Liver (tissue), 9 donors: ENCODE data around the gene SRGAP3. TPM values are rescaled to one million over a fixed set of nuclear protein-coding genes. Genes with fewer than 3 reads are reported as not detected.

Experiments
- DNase-seq: peaks from one replicate; pipeline ENCODE4 v3.0.0-alpha.2; 2017; ENCODE audit warnings: low spot score
- H3K27ac ChIP-seq, 2 donors: one replicate each; pipeline ENCODE4 v1.7.0; 2013; ENCODE audit warnings: inconsistent platforms in 2 of 2, low read length in 2 of 2, control low read depth in 1 of 2, low read depth in 1 of 2, mild to moderate bottlenecking in 1 of 2
- H3K27me3 ChIP-seq, 4 donors: one replicate each; pipeline versions ENCODE4 v1.6.1 to v1.7.0; 2013; ENCODE audit warnings: low read length in 3 of 4, inconsistent platforms in 1 of 4, mild to moderate bottlenecking in 1 of 4, moderate library complexity in 1 of 4; ENCODE audit not compliant: control insufficient read depth in 4 of 4, insufficient read depth in 4 of 4
- H3K36me3 ChIP-seq, 4 donors: one replicate each; pipeline versions ENCODE4 v1.6.1 to v1.7.0; 2013; ENCODE audit warnings: low read length in 3 of 4, mild to moderate bottlenecking in 3 of 4, low read depth in 1 of 4, moderate library complexity in 1 of 4; ENCODE audit not compliant: control insufficient read depth in 4 of 4, insufficient read depth in 3 of 4
- H3K4me1 ChIP-seq, 4 donors: one replicate each; pipeline versions ENCODE4 v1.6.1 to v1.7.0; 2013; ENCODE audit warnings: low read length in 3 of 4, mild to moderate bottlenecking in 3 of 4, moderate library complexity in 1 of 4; ENCODE audit not compliant: control insufficient read depth in 4 of 4, insufficient read depth in 4 of 4
- H3K4me3 ChIP-seq, 3 donors: one replicate each; pipeline versions ENCODE4 v1.6.1 to v1.7.0; 2013; ENCODE audit warnings: low read length in 3 of 3, control low read depth in 1 of 3, low read depth in 1 of 3, mild to moderate bottlenecking in 1 of 3
- H3K9ac ChIP-seq, 2 donors: one replicate each; pipeline ENCODE4 v1.7.0; 2013; ENCODE audit warnings: low read length in 2 of 2, mild to moderate bottlenecking in 2 of 2, moderate library complexity in 2 of 2, control low read depth in 1 of 2, low read depth in 1 of 2
- H3K9me3 ChIP-seq, 4 donors: one replicate each; pipeline versions ENCODE4 v1.6.1 to v1.7.0; 2013; ENCODE audit warnings: low read length in 3 of 4; ENCODE audit not compliant: control insufficient read depth in 4 of 4
- ATF3 ChIP-seq: IDR thresholded peaks from 2 replicates; pipeline ENCODE4 v1.6.1; 2016; ENCODE audit warnings: antibody characterized with exemption
- CTCF ChIP-seq: fragments of 150-350 bp; IDR thresholded peaks from 2 replicates; pipeline ENCODE4 v1.5.1; 2017; ENCODE audit warnings: improper control_type of control experiment, low read depth, low read length; ENCODE audit not compliant: missing input control
- EGR1 ChIP-seq, 2 donors: IDR thresholded peaks; 2 replicates each; pipeline ENCODE4 v1.6.1; 2016 to 2018; ENCODE audit warnings: antibody characterized with exemption in 2 of 2, low read depth in 2 of 2
- FOXA1 ChIP-seq: IDR thresholded peaks from 2 replicates; pipeline ENCODE4 v1.6.1; 2016; ENCODE audit warnings: antibody characterized with exemption
- FOXA2 ChIP-seq: IDR thresholded peaks from 2 replicates; pipeline ENCODE4 v1.6.1; 2016; ENCODE audit warnings: antibody characterized with exemption
- GABPA ChIP-seq, 2 donors: IDR thresholded peaks in 1 of 2; conservative IDR thresholded peaks in 1 of 2; 2 replicates each; pipeline ENCODE4 v1.6.1; 2016; ENCODE audit warnings: antibody characterized with exemption in 2 of 2, mild to moderate bottlenecking in 1 of 2, moderate library complexity in 1 of 2
- HNF4A ChIP-seq, 2 donors: conservative IDR thresholded peaks; 2 replicates each; pipeline ENCODE4 v1.6.1; 2016; ENCODE audit warnings: antibody characterized with exemption in 2 of 2, mild to moderate bottlenecking in 2 of 2
- HNF4G ChIP-seq: IDR thresholded peaks from 2 replicates; pipeline ENCODE4 v1.6.1; 2016; ENCODE audit warnings: antibody characterized with exemption
- JUND ChIP-seq, 2 donors: IDR thresholded peaks; 2 replicates each; pipeline ENCODE4 v1.6.1; 2016; ENCODE audit warnings: antibody characterized with exemption in 2 of 2
- MAX ChIP-seq: IDR thresholded peaks from 2 replicates; pipeline ENCODE4 v1.6.1; 2016; ENCODE audit warnings: antibody characterized with exemption
- NR2F2 ChIP-seq: IDR thresholded peaks from 2 replicates; pipeline ENCODE4 v1.6.1; 2016; ENCODE audit warnings: antibody characterized with exemption
- RAD21 ChIP-seq, 2 donors: IDR thresholded peaks; 2 replicates each; pipeline ENCODE4 v1.6.1; 2016; ENCODE audit warnings: antibody characterized with exemption in 2 of 2, mild to moderate bottlenecking in 2 of 2
- REST ChIP-seq: IDR thresholded peaks from 2 replicates; pipeline ENCODE4 v1.6.1; 2016; ENCODE audit warnings: antibody characterized with exemption, mild to moderate bottlenecking
- RXRA ChIP-seq, 2 donors: IDR thresholded peaks; 2 replicates each; pipeline ENCODE4 v1.6.1; 2017 to 2018; ENCODE audit warnings: antibody characterized with exemption in 2 of 2, mild to moderate bottlenecking in 1 of 2
- SP1 ChIP-seq: IDR thresholded peaks from 2 replicates; pipeline ENCODE4 v1.6.1; 2018; ENCODE audit warnings: antibody characterized with exemption, mild to moderate bottlenecking
- TAF1 ChIP-seq: conservative IDR thresholded peaks from 2 replicates; pipeline ENCODE4 v1.6.1; 2016; ENCODE audit warnings: antibody characterized with exemption, mild to moderate bottlenecking
- YY1 ChIP-seq: IDR thresholded peaks from 2 replicates; pipeline ENCODE4 v1.6.1; 2016; ENCODE audit warnings: antibody characterized with exemption, mild to moderate bottlenecking
- ZBTB33 ChIP-seq: IDR thresholded peaks from 2 replicates; pipeline ENCODE4 v1.6.1; 2016; ENCODE audit warnings: antibody characterized with exemption
- WGBS: extraction: QIAGEN DNeasy Blood & Tissue Kit; methylation state at CpG from one replicate; pipeline ENCODE4 v1.1.7; 2013; 5-methylcytosine and 5-hydroxymethylcytosine counted together
- polyA plus RNA-seq, 2 donors: library from polyadenylated mRNA; stranded (reverse) in 1 of 2; unstranded in 1 of 2; fragments of 200-250 nt in 1 of 2; fragments of >200 nt in 1 of 2; fragmentation: Nextera tagmentation in 1 of 2; extraction: Ambion mirVana in 1 of 2; gene quantifications; one replicate each; pipeline versions ENCODE4 v1.2.1 to v1.2.3, GENCODE V29; 2013 to 2015
- total RNA-seq, 2 donors: library from RNA; depleted of rRNA; stranded (reverse); fragments of >200 nt; gene quantifications; one replicate each; pipeline ENCODE4 v1.2.3, GENCODE V29; 2014
- donor health status: healthy.
- donor health status: healthy.
- donor health status: healthy.
- donor health status: healthy.
- donor health status: healthy.

The SRGAP3 gene
- total and polyA plus RNA-seq, 4 donors: 0.61 to 4.2 (median 1.6) TPM

GRCh38 chr3:9169326-9169725 lies 80.1 kb downstream of the SRGAP3 start:
- H3K4me1 ChIP-seq: no peaks in the 10 kb centered on the region
- no peaks in the 10 kb centered on the region for H3K9me3 ChIP-seq
- no peak overlapping the region for H3K4me3 ChIP-seq
- H3K27ac ChIP-seq: no peak overlapping the region
- 96% methylated on average over 1 of the region's 1 CpG for WGBS
- H3K27me3 ChIP-seq: no peaks in the 10 kb centered on the region
- TF ChIP-seq FOXA2 (no peak), RXRA (IDR thresholded peaks at IDR 0.05) (no peak), HNF4G (no peak), CTCF (no peak), GABPA (IDR thresholded peaks at IDR 0.05 in 1 of 2, conservative IDR thresholded peaks at IDR 0.05 in 1 of 2) (no peak), MAX (no peak), JUND (IDR thresholded peaks at IDR 0.05) (no peak), ATF3 (no peak), TAF1 (no peak), ZBTB33 (no peak), NR2F2 (no peak), HNF4A (conservative IDR thresholded peaks at IDR 0.05) (no peak), EGR1 (IDR thresholded peaks at IDR 0.05; ENCODE audit: low read depth in 2 of 2) (no peak), REST (no peak), YY1 (no peak), RAD21 (IDR thresholded peaks at IDR 0.05) (no peak), SP1 (no peak)
- no peaks in the 10 kb centered on the region for H3K36me3 ChIP-seq
- no peak overlapping the region for H3K9ac ChIP-seq
- DNase-seq: no peak

- Histone ChIP-seq H3K9me3 (no peaks in the 10 kb centered on the region), H3K4me1 (no peaks in the 10 kb centered on the region), H3K27me3 (no peaks in the 10 kb centered on the region), H3K36me3 (no peaks in the 10 kb centered on the region), H3K4me3 (no peak overlapping the region), H3K27ac (no peak overlapping the region), H3K9ac (no peak overlapping the region)
- no peak for DNase-seq
- TF ChIP-seq ZBTB33 (no peak), ATF3 (no peak), REST (no peak), HNF4G (no peak), JUND (IDR thresholded peaks at IDR 0.05) (no peak), FOXA1 (no peak), FOXA2 (no peak), TAF1 (no peak), GABPA (IDR thresholded peaks at IDR 0.05 in 1 of 2, conservative IDR thresholded peaks at IDR 0.05 in 1 of 2) (no peak), HNF4A (conservative IDR thresholded peaks at IDR 0.05) (no peak), EGR1 (IDR thresholded peaks at IDR 0.05; ENCODE audit: low read depth in 2 of 2) (no peak), SP1 (no peak)
- WGBS: 79% methylated on average over 8 of the region's 8 CpGs
Observed at GRCh38 chr3:9168241-9168741, 81.2 kb downstream of the SRGAP3 start.
